Brain microvascular endothelial cell (primary cell): Measurements from ENCODE around the gene ARMC12.
A peak's percentile ranks its signal among the peaks of the same experiment; 100 is the strongest.

Experiments
- DNase-seq: peaks from one replicate; pipeline ENCODE4 v3.0.0-alpha.2; 2020
- H3K27ac ChIP-seq: fragments of 250-450 bp; sonication (Bioruptor Pico); 2 replicates; pipeline ENCODE4 v1.5.1; 2020; ENCODE audit warnings: mild to moderate bottlenecking, moderate library complexity
- H3K27me3 ChIP-seq: fragments of 250-450 bp; sonication (Bioruptor Pico); replicated peaks from 2 replicates; pipeline ENCODE4 v1.5.1; 2020; ENCODE audit warnings: mild to moderate bottlenecking
- H3K36me3 ChIP-seq: fragments of 250-450 bp; sonication (Bioruptor Pico); replicated peaks from 2 replicates; pipeline ENCODE4 v1.5.1; 2020; ENCODE audit warnings: mild to moderate bottlenecking
- H3K4me3 ChIP-seq: 2 replicates; pipeline ENCODE4 v1.5.1; 2011; ENCODE audit warnings: low read depth, mild to moderate bottlenecking, control low read depth, low read length, moderate library complexity
- CTCF ChIP-seq: IDR thresholded peaks from 2 replicates; pipeline ENCODE4 v1.5.1; 2011; ENCODE audit warnings: low read depth, mild to moderate bottlenecking, moderate library complexity, low read length, control low read depth, inconsistent platforms; ENCODE audit errors: missing control alignments
- in situ Hi-C: cut with HindIII; loops from 2 replicates; pipeline ENCODE4 v1.10.0; 2017; ENCODE audit warnings: low sequenced_read_pairs, low pct_ligation_motif_present

Gene ARMC12

DNA sequence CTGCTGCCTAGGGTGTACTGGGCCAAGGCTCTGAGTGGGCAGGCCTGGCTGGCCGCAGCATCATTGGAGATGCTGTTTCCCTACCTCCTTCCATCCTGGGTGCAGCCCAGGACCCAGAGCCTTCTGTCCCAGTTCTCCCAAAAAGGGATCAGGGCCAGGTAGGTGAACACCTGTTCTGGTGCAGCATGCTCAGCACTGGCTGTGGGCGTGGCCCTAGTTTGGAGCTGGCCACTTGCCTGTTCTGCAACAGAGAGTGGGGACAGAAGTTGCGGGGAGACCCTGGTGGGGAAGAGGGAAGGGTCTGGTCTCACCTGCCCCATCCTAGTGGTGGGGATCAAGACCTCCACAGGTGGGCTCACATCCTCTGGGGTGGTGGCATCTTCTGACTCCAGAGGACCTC, 1.4 kb upstream of the ARMC12 start:
- no peak for TF ChIP-seq CTCF
- Histone ChIP-seq H3K27ac (no peak overlapping the region), H3K27me3 (no peaks in the 10 kb centered on the region), H3K4me3 (no peak overlapping the region), H3K36me3 (no peaks in the 10 kb centered on the region)
- DNase-seq: no peak
- in situ Hi-C loops: no loop called here

- Histone ChIP-seq H3K27me3 (no peaks in the 10 kb centered on the region), H3K4me3 (no peak overlapping the region), H3K36me3 (no peaks in the 10 kb centered on the region), H3K27ac (no peak overlapping the region)
- DNase-seq: peak; percentile 38
- in situ Hi-C loops: no loop called here
- peak; percentile 96 for TF ChIP-seq CTCF
Measured at GRCh38 chr6:35736253-35736894, 458 bp upstream of the ARMC12 start.

- in situ Hi-C loops: no loop called here
- no peaks in the 10 kb centered on the region for H3K36me3 ChIP-seq
- TF ChIP-seq CTCF: peak; percentile 69
- no peak overlapping the region for H3K4me3 ChIP-seq
- DNase-seq: peak; percentile 62
- H3K27ac ChIP-seq: no peak overlapping the region
- no peaks in the 10 kb centered on the region for H3K27me3 ChIP-seq
Measured at GRCh38 chr6:35737413-35738211, 780 bp downstream of the ARMC12 start.

DNA sequence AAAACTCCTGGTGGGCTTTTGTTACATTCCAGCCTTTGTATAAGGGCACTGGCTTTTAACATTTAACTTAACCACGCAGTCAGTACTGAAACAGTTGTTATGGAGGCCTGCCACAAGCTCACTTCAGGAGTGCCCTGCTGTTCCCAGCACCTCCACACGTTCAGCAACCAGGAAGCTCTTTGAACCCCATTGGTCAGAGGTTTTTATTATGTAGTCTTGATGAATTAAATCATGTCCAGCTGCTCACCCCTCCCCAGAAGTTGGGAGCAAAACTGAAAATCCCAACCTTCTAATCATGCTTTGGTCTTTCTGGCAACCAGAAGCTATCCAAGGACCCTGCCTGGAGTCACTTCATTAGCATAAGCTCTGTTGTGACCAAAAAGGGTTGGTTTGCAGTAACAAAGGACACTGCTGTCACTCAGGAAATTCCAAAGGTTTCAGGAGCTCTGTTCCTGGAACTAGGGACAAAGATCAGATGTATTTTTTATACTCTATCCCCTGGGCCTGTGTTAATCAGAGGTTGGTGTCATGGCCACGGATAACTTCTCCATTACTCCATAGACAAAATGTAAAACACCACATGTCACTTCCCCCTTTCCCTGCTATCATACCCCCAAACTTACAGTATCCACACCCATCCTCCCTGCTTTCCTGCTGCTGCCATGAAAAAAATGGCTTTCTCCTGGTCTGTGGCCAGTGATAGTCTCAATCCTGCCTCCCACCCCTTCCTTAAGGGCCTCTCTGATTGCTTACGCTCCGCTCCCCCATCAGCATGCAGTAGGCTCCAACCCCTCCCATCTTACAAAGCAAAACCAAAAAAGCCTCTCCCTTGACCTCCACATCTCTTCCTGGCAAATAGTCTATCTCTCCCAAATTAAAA, 3.1 kb downstream of the ARMC12 start:
- in situ Hi-C loops: no loop called here
- Histone ChIP-seq H3K27ac (no peak overlapping the region), H3K27me3 (no peaks in the 10 kb centered on the region), H3K4me3 (no peak overlapping the region), H3K36me3 (no peaks in the 10 kb centered on the region)
- no peak for TF ChIP-seq CTCF
- DNase-seq: no peak

DNA sequence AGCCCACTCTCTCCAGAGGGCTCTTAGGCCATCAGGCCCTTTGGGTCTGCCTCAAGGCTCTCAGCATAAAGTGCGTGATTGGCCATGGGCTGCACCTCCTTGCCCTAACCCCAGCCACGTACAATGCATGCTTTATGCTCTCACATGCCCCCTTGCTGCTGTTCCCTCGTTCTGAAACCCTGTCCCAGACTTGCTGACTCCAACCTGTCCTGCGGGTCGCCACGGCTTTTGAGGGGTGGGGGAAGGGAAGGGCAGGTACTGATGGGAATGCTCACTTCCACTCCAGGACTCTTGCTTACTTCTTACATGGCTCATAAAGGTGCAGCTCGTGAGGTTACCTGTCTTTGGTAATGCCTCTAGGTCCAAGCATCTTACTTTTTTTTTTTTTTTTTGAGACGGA, 6.0 kb downstream of the ARMC12 start:
- Histone ChIP-seq H3K4me3 (no peak overlapping the region), H3K27ac (no peak overlapping the region), H3K36me3 (no peaks in the 10 kb centered on the region), H3K27me3 (no peaks in the 10 kb centered on the region)
- TF ChIP-seq CTCF: peak; percentile 24
- no peak for DNase-seq
- in situ Hi-C loops: no loop called here
